ENCODE data around the gene COBLL1.

The COBLL1 gene

DNA sequence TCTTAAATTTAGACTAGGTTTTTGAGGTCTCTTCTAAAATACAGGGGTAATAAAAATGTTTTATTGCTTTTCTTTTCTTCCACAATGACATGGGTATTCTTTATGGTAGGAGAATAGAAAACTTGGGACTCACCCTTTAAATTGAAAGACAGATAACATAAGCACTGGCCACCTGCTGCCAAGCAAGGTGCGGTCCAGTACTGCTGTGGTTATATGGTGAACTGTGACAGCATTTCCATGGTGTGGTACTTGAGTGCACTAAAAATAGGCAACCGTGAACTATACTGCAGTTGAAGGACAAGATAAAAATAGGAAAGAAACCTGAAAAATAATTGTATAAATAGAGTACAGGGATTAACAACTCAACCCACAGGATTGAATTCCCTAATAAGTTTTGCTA, 165.9 kb downstream of the COBLL1 start:
- FAIRE-seq = no peak

DNA sequence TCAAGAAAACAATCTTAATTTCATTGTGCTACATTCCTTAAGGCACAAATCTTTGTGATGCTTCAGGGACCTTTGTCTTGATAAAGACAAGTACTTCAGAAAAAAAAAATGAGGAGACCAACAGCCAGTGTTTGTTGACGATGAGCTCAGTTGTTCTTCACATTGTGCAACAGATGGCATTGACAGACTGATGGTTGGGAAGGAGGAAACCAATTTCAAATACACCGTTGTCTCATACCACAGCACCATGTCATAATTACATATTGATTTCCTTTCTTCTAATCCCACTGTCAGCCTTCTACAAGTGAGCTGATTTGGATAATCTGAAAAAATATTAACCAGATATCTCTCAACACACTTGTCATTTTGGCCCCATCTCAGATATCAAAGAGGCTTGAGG, 166.6 kb downstream of the COBLL1 start:
- FAIRE-seq = no peak

DNA sequence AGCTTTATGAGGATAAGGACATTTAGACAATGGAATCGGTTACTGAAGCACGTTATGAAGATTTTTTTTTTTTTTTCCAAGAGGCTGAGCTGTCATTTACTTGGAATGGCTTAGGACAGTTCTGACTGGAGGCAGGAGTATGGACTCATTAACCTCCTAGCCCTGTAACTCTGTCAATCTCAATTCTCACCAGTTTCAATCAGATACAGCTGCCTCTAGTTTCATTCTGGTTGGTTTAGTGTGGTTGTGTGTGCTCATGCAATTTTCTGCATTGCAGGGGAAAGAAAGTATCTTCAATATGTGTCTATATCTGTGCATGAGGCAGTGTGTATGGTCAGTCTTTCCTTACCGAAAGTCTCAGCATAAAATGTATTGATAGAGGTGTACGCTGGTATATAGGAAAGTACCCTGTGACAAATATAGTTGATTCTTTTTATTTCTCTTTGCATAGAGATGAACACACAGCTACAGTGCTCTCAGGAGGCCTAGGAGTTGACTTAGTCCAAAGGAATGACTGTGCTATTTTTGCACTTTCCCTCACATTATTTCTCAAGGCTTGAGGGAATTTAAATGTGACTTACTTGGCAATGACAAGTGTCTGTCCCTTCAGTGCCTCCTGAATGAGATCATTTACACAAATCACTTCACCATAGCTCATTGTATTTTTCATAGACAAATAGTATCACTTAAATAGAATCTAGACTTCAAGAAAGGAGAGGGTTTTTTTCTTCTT, 169.8 kb downstream of the COBLL1 start:
- FAIRE-seq = no peak

DNA sequence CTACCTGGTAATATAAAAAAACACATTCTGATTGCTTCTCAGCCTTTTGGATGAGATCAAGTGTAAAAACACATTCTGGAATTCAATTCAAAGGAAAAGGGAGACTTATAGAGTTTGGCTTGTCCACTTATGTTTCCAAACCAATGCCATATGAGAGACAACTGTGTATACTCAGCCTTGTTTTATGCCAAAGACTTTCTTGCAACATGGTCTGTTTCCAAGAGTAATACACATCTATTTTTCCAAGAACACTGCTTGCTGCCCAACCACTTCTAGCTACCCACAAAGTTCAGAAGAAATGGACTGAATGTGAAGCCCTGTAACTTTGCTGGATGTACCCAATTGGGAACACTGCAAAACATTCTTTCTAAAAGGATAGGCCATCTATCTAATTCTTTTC, 172.3 kb downstream of the COBLL1 start:
- FAIRE-seq = no peak

DNA sequence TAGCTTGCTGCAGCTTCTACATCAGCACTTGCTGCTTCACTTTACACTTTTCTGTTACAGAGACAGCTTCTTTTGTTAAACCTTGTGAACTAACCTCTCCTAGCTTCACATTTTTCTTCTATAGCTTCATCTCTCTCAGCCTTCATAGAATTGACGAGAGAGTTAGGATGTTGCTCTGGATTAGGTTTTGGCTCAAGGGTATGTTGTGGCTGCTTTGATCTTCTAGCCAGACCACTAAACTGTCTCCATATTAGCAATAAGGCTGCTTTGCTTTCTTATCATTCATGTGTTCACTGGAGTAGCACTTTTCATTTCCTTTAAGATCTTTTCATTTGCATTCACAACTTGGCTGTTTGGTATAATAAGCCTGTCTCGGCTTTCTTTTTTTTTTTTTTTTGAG, 174.1 kb downstream of the COBLL1 start:
- no peak for FAIRE-seq

DNA sequence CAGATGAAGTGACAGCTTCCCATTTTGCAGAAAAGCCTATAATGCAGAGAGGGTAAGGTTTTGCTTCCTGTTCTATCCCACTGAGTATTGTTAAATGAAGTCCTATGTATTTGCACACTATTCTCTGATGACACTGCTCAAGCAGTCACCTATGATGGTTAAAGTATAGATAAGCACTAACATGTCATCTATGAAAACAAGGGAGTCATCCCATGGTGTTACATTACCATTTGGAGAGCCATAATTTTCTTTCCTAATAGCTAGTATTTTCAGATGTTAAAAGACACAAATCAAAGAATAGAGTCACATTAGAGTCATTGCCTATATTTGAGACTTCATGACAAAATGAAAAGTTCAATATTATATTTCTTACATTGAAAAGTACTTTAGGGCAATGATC, 177.6 kb downstream of the COBLL1 start:
- FAIRE-seq = no peak

DNA sequence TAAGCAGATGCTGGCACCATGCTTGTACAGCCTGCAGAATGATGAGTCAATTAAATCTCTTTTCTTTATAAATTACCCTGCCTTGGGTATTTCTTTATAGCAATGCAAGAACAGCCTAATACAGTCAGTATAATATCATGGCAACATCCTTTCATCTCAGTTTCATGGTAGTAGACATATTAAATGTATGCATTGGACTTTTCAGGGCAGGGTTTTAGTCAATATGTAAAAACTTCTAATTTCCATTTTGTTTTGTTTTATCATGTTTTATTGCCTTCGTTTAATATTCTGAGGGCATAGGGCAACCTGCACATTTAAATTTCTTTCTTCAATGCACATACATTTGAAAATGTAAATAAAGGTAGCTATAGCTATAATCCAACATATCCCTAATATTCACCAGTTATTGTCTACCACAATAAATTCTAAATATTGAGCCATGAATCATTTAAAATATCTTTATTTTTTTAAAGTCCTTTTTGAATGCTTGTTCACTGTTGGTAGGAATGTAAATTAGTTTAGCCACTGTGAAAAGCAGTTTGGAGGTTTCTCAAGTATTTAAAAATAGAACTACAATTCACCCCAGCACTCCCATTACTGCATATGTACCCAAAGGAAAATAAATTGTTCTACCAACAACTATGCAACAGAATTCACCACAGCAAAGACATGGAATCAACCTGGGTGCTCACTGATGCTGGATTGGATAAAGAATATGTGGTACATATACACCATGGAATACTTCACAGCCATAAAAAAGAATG, 178.6 kb downstream of the COBLL1 start:
- FAIRE-seq = no peak

DNA sequence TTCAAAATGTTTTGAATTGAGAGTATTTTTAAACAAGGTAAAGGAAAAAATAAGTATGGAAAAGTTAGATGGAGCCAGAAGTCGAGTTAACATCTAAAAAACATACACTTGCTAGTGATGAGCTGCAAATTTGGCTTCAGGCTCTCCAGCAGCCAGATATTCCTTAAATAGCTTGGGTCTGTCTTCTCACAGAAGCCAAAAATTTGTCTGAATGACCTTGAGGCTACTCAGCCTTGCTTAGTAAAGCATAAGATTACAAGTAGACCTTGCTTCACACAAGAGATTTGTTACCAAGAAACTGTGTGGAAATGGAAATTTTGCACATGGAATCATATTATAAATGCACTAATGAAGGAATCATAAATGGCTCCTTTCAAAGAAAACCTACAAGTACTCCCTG, 179.6 kb downstream of the COBLL1 start:
- no peak for FAIRE-seq

DNA sequence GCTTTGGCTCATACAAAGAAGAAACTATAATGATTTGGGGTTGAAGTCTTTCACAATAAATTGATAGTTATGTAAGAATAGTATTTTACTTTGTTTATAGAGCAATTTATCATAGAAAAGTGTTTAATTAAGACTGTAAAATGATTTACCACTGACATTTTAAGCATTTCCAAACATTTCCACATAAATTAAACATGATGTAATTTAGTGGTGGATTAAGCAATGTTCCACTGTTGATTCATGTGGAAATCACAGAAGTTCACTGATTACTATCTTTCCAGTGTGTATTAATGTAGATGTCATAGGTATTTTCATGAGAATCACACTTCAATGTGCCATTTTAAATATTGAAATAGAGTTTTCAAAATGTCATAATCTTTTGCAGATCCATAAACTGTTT, 180.3 kb downstream of the COBLL1 start:
- FAIRE-seq = no peak

DNA sequence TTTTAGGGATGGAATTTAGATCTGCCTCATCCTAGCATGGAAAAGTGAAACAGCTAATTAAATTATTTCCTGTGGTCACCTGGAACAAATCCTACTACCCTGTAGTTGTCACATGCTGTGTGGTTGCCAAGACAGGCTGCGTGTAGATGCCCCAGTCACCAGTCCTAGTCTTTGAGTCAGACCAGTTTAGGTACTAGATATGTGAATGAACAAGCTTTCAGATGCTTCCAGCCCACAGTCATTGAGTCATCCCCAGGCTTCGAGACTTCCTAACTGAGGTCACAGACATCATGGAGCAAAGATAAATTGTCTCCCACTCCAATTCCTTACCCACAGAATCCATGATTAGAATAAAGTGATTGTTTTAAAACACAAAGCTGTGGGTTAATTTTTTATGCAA, 184.5 kb downstream of the COBLL1 start:
- FAIRE-seq = no peak

DNA sequence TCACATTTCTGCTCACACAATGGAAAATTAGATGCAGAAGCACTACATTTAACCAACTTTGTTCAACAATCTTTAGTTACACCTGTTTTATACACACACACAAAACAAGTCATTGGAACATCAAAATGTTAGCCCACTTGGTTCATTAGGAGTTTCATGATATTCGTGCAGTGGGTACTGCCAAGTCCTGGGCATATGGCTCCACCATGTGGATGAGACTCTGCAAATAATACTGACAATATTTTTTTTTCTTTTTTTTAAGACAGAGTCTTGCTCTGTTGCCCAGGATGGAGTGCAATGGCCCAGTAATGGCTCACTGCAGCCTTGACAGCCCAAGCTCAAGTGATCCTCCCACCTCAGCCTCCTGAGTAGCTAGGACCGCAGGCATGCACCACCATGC, 185.9 kb downstream of the COBLL1 start:
- no peak for FAIRE-seq

DNA sequence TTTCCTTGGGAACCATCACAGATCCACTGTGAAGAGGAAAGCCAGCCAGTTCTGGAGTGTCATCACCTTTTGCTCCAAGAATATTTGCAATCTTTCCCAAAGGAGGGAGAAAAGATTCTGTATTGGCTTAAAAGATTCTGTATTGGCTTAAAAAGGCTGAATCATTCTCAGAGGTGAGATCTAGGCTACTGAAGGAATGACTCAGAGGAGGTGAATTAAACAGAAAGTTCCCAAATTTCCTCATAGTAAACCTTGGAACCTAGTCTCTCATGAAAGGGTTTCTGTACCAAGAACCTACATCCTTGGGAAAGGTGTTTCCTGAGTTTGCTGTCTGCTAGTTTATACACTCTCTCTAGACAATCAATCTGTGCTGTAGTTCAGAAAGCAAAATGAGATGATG, 186.3 kb downstream of the COBLL1 start:
- FAIRE-seq = no peak

DNA sequence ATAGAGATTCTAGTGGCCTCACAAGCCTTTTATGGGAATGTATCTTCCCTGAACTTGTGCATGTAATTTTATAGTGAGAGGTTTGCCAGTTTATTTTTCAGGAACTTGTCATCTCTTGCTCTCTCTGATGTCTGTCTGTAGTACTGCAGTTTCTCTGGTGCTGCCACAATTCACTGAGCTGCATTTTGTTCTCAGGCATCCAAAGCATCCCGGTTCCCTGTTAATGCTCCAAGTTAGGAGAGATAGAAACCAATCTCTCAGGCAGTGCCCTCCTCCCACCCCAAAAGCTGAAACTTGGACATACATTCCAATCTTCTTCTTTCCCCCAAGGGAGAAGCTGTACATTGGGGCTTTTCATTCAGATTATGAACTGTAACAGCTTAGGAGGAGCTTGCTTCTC, 190.3 kb downstream of the COBLL1 start:
- FAIRE-seq = no peak

DNA sequence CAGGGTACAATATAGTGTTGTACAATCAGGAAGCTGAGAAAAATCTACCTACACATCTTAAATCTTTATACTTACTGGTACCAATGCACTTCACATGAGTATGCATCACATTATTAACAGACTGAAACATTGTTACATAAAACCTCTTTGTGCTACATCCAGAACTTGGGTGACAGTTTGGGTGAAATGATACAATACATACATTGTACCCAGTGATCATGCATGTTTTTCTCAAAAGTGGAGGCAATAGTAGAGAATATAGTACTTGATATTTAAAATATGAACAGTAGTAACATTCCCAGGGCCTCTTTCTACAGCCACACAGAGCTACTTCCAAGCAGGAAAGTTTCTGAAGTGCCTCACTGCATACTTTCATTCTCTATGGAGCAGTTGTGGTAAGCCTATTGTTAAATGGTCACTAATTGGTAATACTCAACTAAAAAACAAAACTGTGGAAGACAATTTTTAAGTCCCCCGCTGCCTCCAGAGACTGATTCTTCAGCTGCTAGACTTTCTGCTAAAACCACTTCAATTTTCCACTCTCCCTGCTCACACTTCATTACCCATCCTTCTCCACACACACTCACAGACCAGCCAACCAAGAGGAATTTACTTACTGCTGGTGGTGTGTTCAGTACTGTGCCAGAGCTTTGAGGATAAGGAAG, 197.5 kb downstream of the COBLL1 start:
- FAIRE-seq = no peak

DNA sequence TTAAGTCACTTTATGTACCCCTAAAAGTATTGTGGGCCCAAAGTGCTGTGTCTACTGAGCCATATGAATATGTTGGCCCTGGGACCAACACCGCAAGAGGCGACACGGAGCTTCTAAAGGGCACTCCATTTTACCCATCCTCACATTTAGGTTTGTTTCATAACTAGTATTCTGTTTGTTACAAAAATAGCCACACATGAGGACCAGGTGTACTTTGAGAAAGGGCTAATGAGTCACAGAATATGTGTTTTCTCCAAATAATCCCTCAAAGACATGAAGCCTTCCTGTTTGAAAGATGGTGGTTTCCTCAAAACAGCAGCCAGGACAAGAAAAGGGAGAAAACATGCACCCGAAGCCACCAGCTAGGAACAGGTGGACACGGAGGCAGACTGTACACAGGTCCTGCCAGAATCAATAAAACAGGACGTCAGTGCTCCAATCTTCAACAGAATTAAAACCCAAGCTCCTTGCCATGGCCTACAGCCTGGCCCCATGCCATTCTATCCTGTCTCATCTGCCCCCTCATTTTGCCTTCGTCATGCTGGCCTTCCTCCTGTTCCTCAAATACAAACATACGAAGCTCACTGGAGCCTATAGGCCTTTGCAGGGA, 198.6 kb downstream of the COBLL1 start:
- no peak for FAIRE-seq

DNA sequence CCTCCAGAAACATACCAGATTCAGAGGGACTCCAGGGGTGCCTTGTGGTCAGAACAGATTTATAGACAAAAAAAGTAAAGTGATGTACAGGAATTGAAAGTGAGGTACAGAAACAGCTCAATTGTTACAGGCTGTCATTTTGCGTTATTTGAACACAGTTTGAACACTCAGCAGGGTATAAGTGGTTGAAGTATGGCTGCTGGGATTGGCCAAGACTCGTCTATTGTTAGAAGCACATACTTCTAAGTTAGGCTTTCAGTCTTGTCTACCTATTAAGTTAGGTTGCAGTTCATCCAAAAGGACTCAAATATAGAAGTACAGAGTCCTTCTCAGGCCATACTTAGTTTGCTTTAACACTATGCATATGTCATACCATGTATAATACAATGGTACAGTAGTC, 199.4 kb downstream of the COBLL1 start:
- no peak for FAIRE-seq
